CD4-positive, CD25-positive, alpha-beta regulatory T cell (primary cell): ENCODE data around the gene NRBP1. TPM values are rescaled to one million over a fixed set of nuclear protein-coding genes. Genes with fewer than 3 reads are reported as not detected.

Experiments
- ATAC-seq, 2 donors: fragments of 150-1000 bp; cut with Tn5 transposase; one replicate each; pipeline ENCODE4 v1.10.0; 2021; ENCODE audit warnings: low read depth in 2 of 2, moderate number of reproducible peaks in 2 of 2, moderate library complexity in 1 of 2
- DNase-seq, 3 donors: peaks; one replicate each; pipeline versions ENCODE4 v3.0.0 to v3.0.0-alpha.2; 2012 to 2022; ENCODE audit warnings: mixed read lengths in 1 of 3
- H3K27ac ChIP-seq: one replicate; pipeline ENCODE4 v1.7.0; 2013; ENCODE audit warnings: mild to moderate bottlenecking, low read length; ENCODE audit not compliant: insufficient read depth, poor library complexity, severe bottlenecking
- H3K27me3 ChIP-seq: one replicate; pipeline ENCODE4 v1.7.0; 2013; ENCODE audit warnings: low read length; ENCODE audit not compliant: control insufficient read depth, insufficient read depth
- H3K36me3 ChIP-seq: one replicate; pipeline ENCODE4 v1.7.0; 2013; ENCODE audit warnings: mild to moderate bottlenecking, low read length, moderate library complexity; ENCODE audit not compliant: control insufficient read depth, insufficient read depth
- H3K4me1 ChIP-seq: 2 replicates; pipeline ENCODE4 v1.7.0; 2013; ENCODE audit warnings: mild to moderate bottlenecking, low read length; ENCODE audit not compliant: insufficient read depth, control insufficient read depth, poor library complexity, severe bottlenecking
- H3K4me3 ChIP-seq: one replicate; pipeline ENCODE4 v1.7.0; 2013; ENCODE audit warnings: low read depth, mild to moderate bottlenecking, low read length, moderate library complexity
- H3K9me3 ChIP-seq, 2 experiments: 1 replicate in 1 of 2; 2 replicates in 1 of 2; pipeline ENCODE4 v1.7.0; 2013; ENCODE audit warnings: low read length in 2 of 2, mild to moderate bottlenecking in 1 of 2, moderate library complexity in 1 of 2; ENCODE audit not compliant: control insufficient read depth in 2 of 2
- H3K27ac Mint-ChIP-seq, 3 donors: one replicate each; pipeline ENCODE4 v1.8.0; 2020 to 2022; ENCODE audit warnings: mild to moderate bottlenecking in 3 of 3, mixed read lengths in 3 of 3, moderate library complexity in 2 of 3
- H3K27me3 Mint-ChIP-seq: one replicate; pipeline ENCODE4 v1.8.0; 2022; ENCODE audit warnings: mild to moderate bottlenecking, mixed read lengths
- H3K36me3 Mint-ChIP-seq: one replicate; pipeline ENCODE4 v1.8.0; 2020; ENCODE audit warnings: mixed read lengths
- H3K4me1 Mint-ChIP-seq, 4 donors: one replicate each; pipeline ENCODE4 v1.8.0; 2020 to 2022; ENCODE audit warnings: mixed read lengths in 4 of 4, mild to moderate bottlenecking in 1 of 4
- H3K4me3 Mint-ChIP-seq, 4 donors: one replicate each; pipeline ENCODE4 v1.8.0; 2020 to 2022; ENCODE audit warnings: mild to moderate bottlenecking in 4 of 4, mixed read lengths in 4 of 4, moderate library complexity in 3 of 4
- H3K9me3 Mint-ChIP-seq, 7 donors: one replicate each; pipeline ENCODE4 v1.8.0; 2020 to 2022; ENCODE audit warnings: mixed read lengths in 7 of 7, mild to moderate bottlenecking in 3 of 7, moderate library complexity in 2 of 7
- polyA plus RNA-seq, 4 donors: library from polyadenylated mRNA; unstranded; fragments of 300-500 nt; fragmentation: Illumina TruSeq; gene quantifications; one replicate each; pipeline ENCODE4 v1.2.3, GENCODE V29; 2021
- total RNA-seq: library from RNA; stranded (reverse); gene quantifications from one replicate; pipeline ENCODE4 v1.2.3, GENCODE V29; 2022

NRBP1 gene
- total and polyA plus RNA-seq, 5 donors from 2014 or later: 87.1 to 182 (median 114) TPM

DNA sequence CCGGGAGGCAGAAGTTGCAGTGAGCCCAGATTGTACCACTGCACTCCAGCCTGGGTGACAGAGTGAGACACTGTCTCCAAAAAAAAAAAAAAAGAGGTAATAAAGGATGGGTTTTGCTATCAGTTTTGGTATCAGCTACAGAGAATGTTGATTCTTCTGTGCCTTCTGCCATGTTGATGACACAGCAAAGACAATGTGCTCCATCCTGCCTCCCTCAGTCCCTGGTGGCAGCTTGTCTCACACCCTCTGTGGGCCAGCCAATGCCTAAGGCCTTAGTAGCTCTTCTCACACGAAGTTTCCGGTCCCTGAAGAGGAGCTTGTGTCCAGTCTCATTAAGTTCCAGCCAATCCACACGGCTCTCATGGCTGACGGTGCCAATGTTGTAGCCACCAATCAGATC lies 43.5 kb downstream of the NRBP1 start:
- H3K4me1 Mint-ChIP-seq: no peaks in the 10 kb centered on the region
- H3K27ac ChIP-seq: no peak overlapping the region
- H3K4me3 Mint-ChIP-seq: no peak overlapping the region
- H3K9me3 Mint-ChIP-seq: no peaks in the 10 kb centered on the region
- H3K27me3 Mint-ChIP-seq: peaks cover 5% of the 10 kb centered on the region
- H3K27me3 ChIP-seq: no peaks in the 10 kb centered on the region
- no peaks in the 10 kb centered on the region for H3K9me3 ChIP-seq
- H3K36me3 ChIP-seq: no peaks in the 10 kb centered on the region
- H3K4me1 ChIP-seq: no peaks in the 10 kb centered on the region
- ATAC-seq (no peak), DNase-seq (peak in 1 of 3 donors; percentile 37)
- peaks cover 23% of the 10 kb centered on the region for H3K36me3 Mint-ChIP-seq
- peak overlapping the region in 1 of 3 donors; percentile 0 for H3K27ac Mint-ChIP-seq
- H3K4me3 ChIP-seq: no peak overlapping the region

DNA sequence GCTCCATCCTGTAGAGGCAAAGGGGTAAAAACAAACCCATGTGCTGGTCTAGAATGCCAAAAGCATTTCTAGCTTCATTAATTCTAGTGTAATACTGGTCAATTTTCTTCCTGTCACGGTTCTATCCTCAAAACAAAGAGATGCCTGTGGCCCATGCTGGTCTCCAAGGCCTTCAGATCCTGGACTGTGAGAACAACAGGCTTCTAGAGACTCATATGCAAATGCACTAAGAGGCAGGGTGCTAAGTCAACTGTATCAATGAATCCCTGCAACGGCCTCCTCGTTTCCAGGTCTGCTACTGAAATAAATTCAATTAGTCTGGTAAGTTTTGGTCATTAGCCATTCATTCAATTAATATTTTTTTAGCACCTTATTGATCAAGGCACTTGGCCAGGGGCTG lies 57.1 kb downstream of the NRBP1 start:
- H3K4me1 ChIP-seq: peaks cover 13% of the 10 kb centered on the region
- DNase-seq: no peak

DNA sequence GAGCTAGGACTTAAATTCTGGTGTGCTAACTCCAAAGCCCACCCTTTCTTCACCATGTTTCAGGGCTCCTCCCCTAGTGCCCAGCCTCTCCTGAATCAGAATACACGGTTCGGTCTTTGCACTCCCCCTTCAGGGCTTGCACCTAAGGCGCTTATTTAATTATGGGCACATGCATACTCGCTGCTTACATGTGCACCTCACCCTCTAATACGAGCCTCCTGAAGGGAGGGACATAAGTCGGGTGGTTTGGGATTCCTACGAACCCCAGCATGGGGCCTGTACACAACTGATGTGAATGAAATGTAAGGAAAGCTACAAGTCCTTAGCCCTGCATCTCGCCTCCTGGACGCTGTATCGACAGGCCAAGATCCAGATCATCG lies 60.7 kb downstream of the NRBP1 start:
- H3K27ac Mint-ChIP-seq: peak overlapping the region; percentile 91 to 100 (median 99)

More for the DNA sequence above, 57.1 kb downstream of the NRBP1 start:
- Mint-ChIP-seq H3K27ac (no peak overlapping the region), H3K9me3 (no peaks in the 10 kb centered on the region), H3K4me3 (no peak overlapping the region), H3K27me3 (no peaks in the 10 kb centered on the region), H3K36me3 (peaks cover 26% of the 10 kb centered on the region), H3K4me1 (peaks cover 0 to 18% (median 13%) of the 10 kb centered on the region in 4 donors)
- no peak overlapping the region for H3K4me3 ChIP-seq
- H3K9me3 ChIP-seq: no peaks in the 10 kb centered on the region
- H3K36me3 ChIP-seq: peaks cover 5% of the 10 kb centered on the region
- H3K27ac ChIP-seq: no peak overlapping the region
- no peak for ATAC-seq
- no peaks in the 10 kb centered on the region for H3K27me3 ChIP-seq

DNA sequence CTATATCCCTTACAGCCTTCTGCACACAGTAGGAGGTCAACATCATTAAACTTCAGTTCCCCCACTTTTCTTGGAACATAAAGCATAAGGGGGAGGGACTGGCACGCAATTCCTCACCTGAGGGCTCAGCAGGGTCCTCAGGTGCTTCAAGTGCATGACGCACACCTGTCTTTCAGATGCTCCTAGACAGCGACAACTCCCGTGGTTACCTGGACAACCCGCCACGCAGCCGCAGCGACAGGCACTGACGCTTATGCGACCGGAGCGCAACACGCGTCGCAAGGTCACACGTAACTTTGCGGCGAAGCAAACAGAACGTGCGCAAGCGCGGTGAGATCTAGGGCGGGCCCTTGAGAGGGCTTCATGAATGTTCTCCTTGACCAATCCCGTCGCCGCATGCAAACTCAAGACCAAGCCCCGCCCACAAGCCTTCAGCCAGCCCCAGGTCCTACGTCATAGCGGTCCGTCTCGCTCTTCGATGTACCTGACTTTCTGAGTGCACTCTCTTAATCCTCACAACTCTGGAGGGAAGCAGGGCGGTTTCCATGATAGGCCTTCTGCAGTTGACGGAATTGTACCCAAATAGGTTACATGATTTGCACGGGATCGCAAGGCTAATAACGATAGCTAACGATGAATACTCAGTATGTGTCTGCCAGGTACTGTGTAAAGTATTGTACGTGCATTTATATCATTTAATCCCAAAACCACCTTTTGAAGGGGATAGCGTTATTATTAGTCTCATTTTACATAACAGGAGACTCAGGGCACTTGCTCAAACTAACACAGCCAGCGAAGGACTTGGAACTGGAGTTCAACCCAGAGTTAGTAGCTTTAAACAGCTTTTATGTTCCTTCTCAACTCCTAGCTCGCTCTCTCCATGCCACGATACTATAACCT lies 61.3 kb downstream of the NRBP1 start, which contains the start of gene IFT172:
Gene IFT172, minus strand, starts transcription at position 246 of the 900 bp plus-strand sequence. Its CDS starts 90 bp downstream, at position 156.
- H3K27ac Mint-ChIP-seq: peak within 1 kb of the TSS; percentile 91 to 100 (median 99)
- Histone ChIP-seq H3K27ac (peak within 1 kb of the TSS; percentile 90), H3K4me1 (peaks cover 19% of the 10 kb centered on the region), H3K4me3 (peak within 1 kb of the TSS; percentile 91), H3K9me3 (no peaks in the 10 kb centered on the region), H3K27me3 (peaks cover 3% of the 10 kb centered on the region), H3K36me3 (no peaks in the 10 kb centered on the region)
- DNase-seq (peak; percentile 99 to 100 (median 99)), ATAC-seq (peak; percentile 92)
- peaks cover 10% of the 10 kb centered on the region for H3K27me3 Mint-ChIP-seq
- peak within 1 kb of the TSS; percentile 73 to 90 (median 80) for H3K4me3 Mint-ChIP-seq
- H3K36me3 Mint-ChIP-seq: peaks cover 11% of the 10 kb centered on the region
- no peaks in the 10 kb centered on the region for H3K9me3 Mint-ChIP-seq
- H3K4me1 Mint-ChIP-seq: peaks cover 0 to 32% (median 13%) of the 10 kb centered on the region in 4 donors

More for the DNA sequence above, 60.7 kb downstream of the NRBP1 start:
- H3K4me3 ChIP-seq: peak overlapping the region; percentile 71
- H3K9me3 Mint-ChIP-seq: no peaks in the 10 kb centered on the region
- no peaks in the 10 kb centered on the region for H3K36me3 ChIP-seq
- peaks cover 1% of the 10 kb centered on the region for H3K27me3 ChIP-seq
- no peaks in the 10 kb centered on the region for H3K9me3 ChIP-seq
- DNase-seq: peak in 1 of 3 donors; percentile 7
- H3K36me3 Mint-ChIP-seq: peaks cover 13% of the 10 kb centered on the region
- H3K4me1 Mint-ChIP-seq: peaks cover 0 to 27% (median 13%) of the 10 kb centered on the region in 4 donors
- peaks cover 13% of the 10 kb centered on the region for H3K4me1 ChIP-seq
- H3K27ac ChIP-seq: peak overlapping the region; percentile 90
- peak overlapping the region; percentile 73 to 90 (median 80) for H3K4me3 Mint-ChIP-seq
- peaks cover 10% of the 10 kb centered on the region for H3K27me3 Mint-ChIP-seq
- no peak for ATAC-seq

Other genes with a start within 250 kb of the NRBP1 start
- 77.3 TPM for gene ATRAID, start 216.6 kb upstream of the NRBP1 start, total RNA-seq
- 100 to 1,000 TPM; 338 to 375 (median 359) TPM for gene ATRAID, start 216.6 kb upstream of the NRBP1 start, polyA plus RNA-seq
- 154 TPM for gene SLC5A6, start 216.4 kb upstream of the NRBP1 start, total RNA-seq
- gene SLC5A6, start 216.4 kb upstream of the NRBP1 start, polyA plus RNA-seq: 10 to 100 TPM; 15.5 to 18.5 (median 17.0) TPM
- gene CAD, start 211.3 kb upstream of the NRBP1 start, total RNA-seq: 27.4 TPM
- 10 to 100 TPM; 12.2 to 18.4 (median 13.8) TPM for gene CAD, start 211.3 kb upstream of the NRBP1 start, polyA plus RNA-seq
- gene SLC30A3, start 165.6 kb upstream of the NRBP1 start, total RNA-seq: 0.10 TPM
- under 1 TPM in 1 of 4 donors, not detected in 3; 0.05 TPM for gene SLC30A3, start 165.6 kb upstream of the NRBP1 start, polyA plus RNA-seq
- gene DNAJC5G, start 153.2 kb upstream of the NRBP1 start, total RNA-seq: not detected
- not detected for gene DNAJC5G, start 153.2 kb upstream of the NRBP1 start, polyA plus RNA-seq
- gene TRIM54, start 146.2 kb upstream of the NRBP1 start, total RNA-seq: not detected
- gene TRIM54, start 146.2 kb upstream of the NRBP1 start, polyA plus RNA-seq: under 1 TPM in 1 of 4 donors, not detected in 3; 0.10 TPM
- gene UCN, start 120.2 kb upstream of the NRBP1 start, total RNA-seq: 2.2 TPM
- gene UCN, start 120.2 kb upstream of the NRBP1 start, polyA plus RNA-seq: under 1 TPM in 3 of 4 donors, not detected in 1; 0.24 to 0.79 (median 0.32) TPM
- gene MPV17, start 105.5 kb upstream of the NRBP1 start, total RNA-seq: 56.7 TPM
- 100 to 1,000 TPM; 124 to 166 (median 133) TPM for gene MPV17, start 105.5 kb upstream of the NRBP1 start, polyA plus RNA-seq
- 52.8 TPM for gene GTF3C2, start 71.9 kb upstream of the NRBP1 start, total RNA-seq
- gene GTF3C2, start 71.9 kb upstream of the NRBP1 start, polyA plus RNA-seq: 10 to 100 TPM; 27.5 to 45.8 (median 35.3) TPM
- gene EIF2B4, start 58.3 kb upstream of the NRBP1 start, total RNA-seq: 33.2 TPM
- gene EIF2B4, start 58.3 kb upstream of the NRBP1 start, polyA plus RNA-seq: 10 to 100 TPM; 27.3 to 38.8 (median 34.5) TPM
- gene SNX17, start 58.0 kb upstream of the NRBP1 start, total RNA-seq: 85.5 TPM
- gene SNX17, start 58.0 kb upstream of the NRBP1 start, polyA plus RNA-seq: 100 to 1,000 TPM; 224 to 262 (median 243) TPM
- gene ZNF513, start 47.9 kb upstream of the NRBP1 start, total RNA-seq: 20.9 TPM
- 1 to 10 TPM; 1.4 to 4.9 (median 3.5) TPM for gene ZNF513, start 47.9 kb upstream of the NRBP1 start, polyA plus RNA-seq
- gene PPM1G, start 19.0 kb upstream of the NRBP1 start, total RNA-seq: 73.7 TPM
- 100 to 1,000 TPM; 116 to 144 (median 118) TPM for gene PPM1G, start 19.0 kb upstream of the NRBP1 start, polyA plus RNA-seq
- gene KRTCAP3, start 13.8 kb downstream of the NRBP1 start, total RNA-seq: 10.0 TPM
- 1 to 10 TPM; 2.0 to 7.7 (median 2.3) TPM for gene KRTCAP3, start 13.8 kb downstream of the NRBP1 start, polyA plus RNA-seq
- 10.3 TPM for gene IFT172, start 61.1 kb downstream of the NRBP1 start, total RNA-seq
- gene IFT172, start 61.1 kb downstream of the NRBP1 start, polyA plus RNA-seq: 1 to 10 TPM; 1.1 to 2.9 (median 1.4) TPM
- gene FNDC4, start 66.6 kb downstream of the NRBP1 start, total RNA-seq: 0.39 TPM
- gene FNDC4, start 66.6 kb downstream of the NRBP1 start, polyA plus RNA-seq: not detected
- not detected for gene GCKR, start 68.2 kb downstream of the NRBP1 start, total RNA-seq
- gene GCKR, start 68.2 kb downstream of the NRBP1 start, polyA plus RNA-seq: not detected
- gene ZNF512, start 154.4 kb downstream of the NRBP1 start, total RNA-seq: 29.3 TPM
- 10 to 100 TPM; 29.3 to 47.8 (median 39.6) TPM for gene ZNF512, start 154.4 kb downstream of the NRBP1 start, polyA plus RNA-seq
- gene CCDC121, start 200.4 kb downstream of the NRBP1 start, total RNA-seq: 0.79 TPM
- 1 to 10 TPM in 2 of 4 donors, under 1 TPM in 2; 0.49 to 2.4 (median 0.96) TPM for gene CCDC121, start 200.4 kb downstream of the NRBP1 start, polyA plus RNA-seq
- 27.8 TPM for gene GPN1, start 200.4 kb downstream of the NRBP1 start, total RNA-seq
- 10 to 100 TPM; 74.2 to 85.0 (median 76.4) TPM for gene GPN1, start 200.4 kb downstream of the NRBP1 start, polyA plus RNA-seq
- 51.4 TPM for gene SUPT7L, start 235.0 kb downstream of the NRBP1 start, total RNA-seq
- gene SUPT7L, start 235.0 kb downstream of the NRBP1 start, polyA plus RNA-seq: 10 to 100 TPM; 18.3 to 23.9 (median 20.9) TPM
- 20.8 TPM for gene SLC4A1AP, start 235.3 kb downstream of the NRBP1 start, total RNA-seq
- gene SLC4A1AP, start 235.3 kb downstream of the NRBP1 start, polyA plus RNA-seq: 10 to 100 TPM; 25.2 to 28.3 (median 26.7) TPM